Left hindlimb (tissue), 1 donor: ENCODE results near the gene ZMYM4.
"Not testable (repeated sequence)": the region's sequence is repeated elsewhere in the genome, so short reads cannot be mapped to it uniquely, and the experiment has no call there.

ENCODE experiments used
- DNase-seq: peaks from one replicate; pipeline ENCODE4 v3.0.0-alpha.2; 2018

The ZMYM4 gene

GRCh38 chr1:35331618-35332017 lies 63.1 kb downstream of the ZMYM4 start:
- not testable (repeated sequence) for DNase-seq

- no peak for DNase-seq
These were observed 66.0 kb downstream of the ZMYM4 start for GRCh38 chr1:35334485-35334884.

- no peak for DNase-seq
These were observed 72.0 kb downstream of the ZMYM4 start for GRCh38 chr1:35340519-35340918.

- DNase-seq, result no peak
These were observed 77.0 kb downstream of the ZMYM4 start for GRCh38 chr1:35345439-35345981.

GRCh38 chr1:35350872-35351271 lies 82.4 kb downstream of the ZMYM4 start:
- no peak for DNase-seq

- no peak for DNase-seq
These were observed 91.5 kb downstream of the ZMYM4 start for GRCh38 chr1:35359995-35360394.

- no peak for DNase-seq
These were observed 93.1 kb downstream of the ZMYM4 start for GRCh38 chr1:35361638-35362037.

GRCh38 chr1:35364741-35365140 lies 96.2 kb downstream of the ZMYM4 start:
- no peak for DNase-seq

- no peak for DNase-seq
These were observed 99.4 kb downstream of the ZMYM4 start for GRCh38 chr1:35367914-35368313.

GRCh38 chr1:35369922-35370671 lies 101.6 kb downstream of the ZMYM4 start:
- peak; percentile 77 for DNase-seq

- DNase-seq, result no peak
These were observed 103.0 kb downstream of the ZMYM4 start for GRCh38 chr1:35371506-35371905.

GRCh38 chr1:35377555-35377954 lies 109.0 kb downstream of the ZMYM4 start:
- DNase-seq, result no peak

- no peak for DNase-seq
These were observed 111.0 kb downstream of the ZMYM4 start for GRCh38 chr1:35379317-35380000.

- not testable (repeated sequence) for DNase-seq
These were observed 111.6 kb downstream of the ZMYM4 start for GRCh38 chr1:35380111-35380510.

- DNase-seq, result no peak
These were observed 113.6 kb downstream of the ZMYM4 start for GRCh38 chr1:35382107-35382506.

- DNase-seq, result no peak
These were observed 117.8 kb downstream of the ZMYM4 start for GRCh38 chr1:35386290-35386689.

GRCh38 chr1:35386959-35387358 lies 118.5 kb downstream of the ZMYM4 start:
- DNase-seq, result no peak

GRCh38 chr1:35390600-35391494 lies 122.3 kb downstream of the ZMYM4 start:
- DNase-seq, result no peak

- DNase-seq, result no peak
These were observed 125.9 kb downstream of the ZMYM4 start for GRCh38 chr1:35394386-35394785.

GRCh38 chr1:35398739-35399138 lies 130.2 kb downstream of the ZMYM4 start:
- no peak for DNase-seq

- DNase-seq, result no peak
These were observed 132.5 kb downstream of the ZMYM4 start for GRCh38 chr1:35401049-35401448.

- DNase-seq, result no peak
These were observed 137.6 kb downstream of the ZMYM4 start for GRCh38 chr1:35406103-35406502.

- no peak for DNase-seq
These were observed 139.2 kb downstream of the ZMYM4 start for GRCh38 chr1:35407743-35408142.
